NCI-H1092 (cell line): Measurements from ENCODE around the gene BICDL1.

Experiments used
- DNase-seq: peaks from one replicate; lab custom pipeline; 2025; lab: John Stamatoyannopoulos, UW

BICDL1 gene

DNA sequence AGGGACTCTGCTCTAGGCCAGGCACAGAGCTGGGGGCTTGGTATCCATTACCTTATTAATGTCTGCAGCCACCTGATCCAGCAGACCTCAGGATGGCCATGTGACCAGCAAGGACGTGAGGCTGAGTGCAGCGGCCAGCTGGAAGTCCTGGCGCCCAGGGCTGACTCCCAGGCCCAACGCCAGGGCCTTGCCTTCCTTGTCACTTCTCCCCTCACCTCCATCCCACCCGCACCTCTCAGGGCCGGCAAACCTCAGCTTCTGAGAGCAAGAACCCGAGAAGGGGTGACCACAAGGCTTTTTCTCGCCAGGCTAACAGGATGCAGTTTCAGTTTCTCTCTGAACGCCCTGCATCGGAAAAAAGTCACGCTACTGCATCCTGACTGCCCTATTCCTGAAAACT, 112.1 kb downstream of the BICDL1 start:
- DNase-seq: no peak

DNA sequence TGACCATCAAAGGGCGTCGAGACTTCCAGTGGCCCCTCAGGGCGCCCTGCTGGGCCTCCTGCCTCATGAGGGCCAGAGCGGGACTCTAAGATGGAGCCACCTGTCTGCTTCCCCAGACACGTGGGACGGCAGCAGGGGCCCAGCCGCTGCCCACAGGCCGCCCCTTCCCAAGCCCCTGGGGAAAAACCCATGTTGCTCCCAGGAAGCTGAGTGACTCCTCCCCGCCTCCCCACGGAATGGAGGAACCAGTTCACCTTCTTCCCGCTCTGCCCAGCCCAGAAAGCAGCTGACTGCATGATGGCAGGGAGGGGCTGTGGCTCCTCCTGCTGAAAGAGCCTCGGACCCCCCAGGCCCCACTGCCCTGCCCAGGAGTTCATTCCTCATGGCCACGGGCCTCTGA, 112.6 kb downstream of the BICDL1 start:
- no peak for DNase-seq

DNA sequence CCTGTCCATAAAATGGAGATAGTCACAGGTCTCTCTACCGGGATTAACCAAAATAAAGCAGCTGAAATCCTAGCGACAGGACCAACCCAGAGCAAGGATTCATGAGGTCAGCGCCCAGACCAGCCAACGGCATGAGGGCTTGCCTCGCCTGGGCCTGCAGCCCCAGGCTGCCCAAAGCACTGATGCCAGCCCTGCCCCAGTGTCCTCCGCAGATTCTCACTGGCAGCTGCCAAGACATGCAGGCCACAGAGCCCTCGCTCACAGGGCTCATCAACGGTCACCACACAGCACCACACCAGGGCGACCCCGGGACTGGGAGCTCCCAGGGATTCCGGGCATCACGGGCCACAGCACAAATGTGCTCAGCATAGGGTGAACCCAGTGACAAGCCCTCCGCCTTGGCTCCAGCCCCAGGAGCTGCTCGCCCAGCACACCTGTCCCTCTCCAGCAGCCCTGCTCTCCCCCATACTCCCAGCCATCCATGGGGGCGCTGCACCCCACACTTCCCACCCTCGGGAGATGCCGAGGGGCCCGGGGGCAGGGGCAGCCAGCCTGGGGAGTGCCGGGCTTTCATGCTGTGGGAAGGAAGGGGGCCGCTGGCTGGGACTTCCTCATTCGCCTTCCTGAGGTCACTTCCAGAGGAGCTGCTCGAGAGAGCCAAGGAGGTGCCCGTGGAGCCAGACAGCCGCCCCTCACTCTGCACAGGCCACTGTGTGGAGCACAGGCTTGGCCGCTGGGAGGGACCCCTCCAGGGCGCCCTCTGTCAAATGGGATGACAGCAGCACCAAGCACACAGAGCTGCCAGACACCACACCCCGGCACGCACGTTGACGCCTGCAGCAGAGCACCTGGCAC, 113.4 kb downstream of the BICDL1 start:
- no peak for DNase-seq

DNA sequence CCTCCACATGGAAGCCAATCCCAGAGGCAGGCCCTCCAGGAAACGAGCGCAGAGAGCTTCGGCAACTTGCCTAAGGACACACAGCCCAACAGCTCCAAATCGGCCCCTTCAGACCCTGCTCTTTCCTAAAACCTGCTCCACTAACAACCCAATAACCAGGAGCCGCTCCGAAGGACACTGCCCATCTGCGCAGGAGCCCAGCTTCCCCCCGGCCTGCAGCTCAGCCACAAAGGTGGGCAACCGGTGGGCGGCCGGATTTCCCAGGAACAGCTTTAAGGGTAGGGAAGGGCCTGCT, 114.0 kb downstream of the BICDL1 start:
- DNase-seq: no peak

DNA sequence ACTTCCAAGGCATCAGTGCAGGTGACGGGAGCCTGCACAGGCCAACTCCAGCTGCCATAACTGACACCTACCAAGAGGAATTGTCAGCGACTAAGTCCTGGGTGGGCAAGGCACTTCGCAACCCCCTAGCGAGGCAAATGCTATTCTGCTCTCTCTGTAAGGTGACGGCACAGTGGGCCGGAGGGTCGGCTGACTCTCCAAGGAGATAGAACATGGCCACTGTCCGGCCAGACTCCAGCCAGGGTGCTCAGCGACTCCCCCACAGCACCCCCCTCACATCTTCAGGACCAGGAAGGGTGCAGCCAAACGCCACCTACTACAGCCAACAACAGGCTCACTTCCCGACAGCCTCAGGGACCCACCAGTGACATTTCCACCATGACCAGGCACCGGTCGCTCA, 114.3 kb downstream of the BICDL1 start:
- no peak for DNase-seq

DNA sequence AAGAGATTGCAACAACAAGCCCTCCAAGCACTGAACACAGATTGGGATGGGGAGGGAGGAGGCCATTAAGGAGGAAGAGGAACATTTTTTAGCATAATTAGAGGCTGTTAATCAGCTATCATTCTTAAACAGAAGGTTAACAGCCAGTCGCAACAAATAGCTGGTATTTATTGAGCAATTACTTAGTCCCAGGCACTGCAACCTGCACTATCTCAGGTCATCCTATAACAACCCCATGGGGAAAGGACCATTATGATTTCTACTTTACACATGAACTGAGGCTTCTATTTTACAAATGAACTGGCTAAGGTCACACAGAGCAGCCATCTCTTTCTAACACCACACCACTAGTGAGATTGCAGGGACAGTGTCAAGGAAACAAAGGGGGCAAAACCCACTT, 117.1 kb downstream of the BICDL1 start:
- no peak for DNase-seq

DNA sequence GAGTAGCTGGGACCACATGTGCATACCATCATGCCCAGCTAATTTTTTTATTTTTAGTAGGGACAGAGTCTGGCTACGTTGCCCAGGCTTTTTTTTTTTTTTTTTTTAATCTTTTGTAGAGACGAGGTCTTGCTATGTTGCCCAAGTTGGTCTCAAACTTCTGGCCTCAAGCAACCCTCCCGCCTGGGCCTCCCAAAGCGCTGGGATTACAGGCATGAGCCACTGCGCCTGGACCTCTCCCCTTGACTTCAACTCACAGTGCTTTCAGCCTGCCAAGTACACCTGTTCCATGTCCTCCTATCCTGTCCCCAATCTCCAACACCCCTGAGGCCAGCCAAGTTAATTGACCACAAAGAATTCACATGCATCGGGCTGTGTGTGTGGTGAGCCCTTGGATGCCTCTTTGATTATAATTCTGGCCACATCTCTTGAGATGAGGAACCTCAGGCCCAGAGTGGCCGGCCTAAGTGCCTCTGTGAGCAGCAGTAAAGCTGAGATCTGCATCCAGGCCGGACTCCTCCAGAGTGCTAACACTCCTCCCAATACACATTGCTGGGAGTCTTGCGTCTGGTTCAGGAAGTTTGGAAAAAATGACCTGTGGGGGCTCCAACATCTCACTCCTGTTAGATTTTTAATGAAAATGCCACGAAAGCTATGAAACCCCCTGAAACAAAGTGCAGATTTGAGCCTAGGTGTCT, 120.7 kb downstream of the BICDL1 start:
- no peak for DNase-seq

DNA sequence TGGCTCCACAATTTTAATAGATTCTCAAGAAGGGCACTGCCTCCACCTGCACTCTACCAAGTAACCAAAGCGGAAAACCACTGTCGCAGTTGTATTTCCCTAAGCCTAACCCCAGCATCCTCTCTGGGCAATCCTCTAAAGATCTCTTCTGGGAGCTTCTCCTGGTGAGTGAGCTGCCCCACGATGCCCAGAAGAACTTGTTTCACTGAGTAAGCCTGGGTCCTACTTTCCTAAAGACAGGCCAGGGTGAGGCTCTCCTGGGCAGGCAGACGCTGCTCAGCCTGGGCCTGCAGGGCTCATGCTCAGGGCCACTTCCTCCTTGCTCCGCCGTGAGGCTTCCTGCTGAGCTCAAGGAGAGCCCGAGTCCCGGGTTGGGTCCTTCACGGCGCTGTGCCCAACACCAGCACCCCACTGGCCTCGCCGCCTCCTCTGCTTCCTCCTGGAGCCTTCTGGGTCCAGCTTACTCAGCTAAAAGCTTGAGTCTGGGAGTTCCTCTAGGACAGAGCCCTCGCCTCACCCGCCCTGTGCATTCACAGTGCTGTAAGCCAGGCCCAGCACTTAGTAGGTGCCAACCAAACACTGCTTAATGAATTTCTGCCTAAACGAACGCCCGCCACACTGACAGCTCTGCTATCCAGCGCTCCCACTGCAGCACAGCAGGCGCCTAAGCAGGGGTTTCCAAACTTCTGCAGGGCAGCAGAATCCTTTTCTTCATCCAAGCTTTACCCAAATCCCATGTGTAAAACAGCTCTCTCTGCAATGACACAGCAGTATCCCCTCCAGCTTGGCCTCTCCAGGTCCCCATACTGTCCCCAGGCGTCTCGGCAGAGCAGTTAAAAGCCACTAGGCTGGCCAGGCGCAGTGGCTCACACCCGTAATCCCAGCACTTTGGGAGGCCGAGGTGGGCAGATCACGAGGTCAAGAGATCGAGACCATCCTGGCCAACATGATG, 121.8 kb downstream of the BICDL1 start:
- DNase-seq: no peak

DNA sequence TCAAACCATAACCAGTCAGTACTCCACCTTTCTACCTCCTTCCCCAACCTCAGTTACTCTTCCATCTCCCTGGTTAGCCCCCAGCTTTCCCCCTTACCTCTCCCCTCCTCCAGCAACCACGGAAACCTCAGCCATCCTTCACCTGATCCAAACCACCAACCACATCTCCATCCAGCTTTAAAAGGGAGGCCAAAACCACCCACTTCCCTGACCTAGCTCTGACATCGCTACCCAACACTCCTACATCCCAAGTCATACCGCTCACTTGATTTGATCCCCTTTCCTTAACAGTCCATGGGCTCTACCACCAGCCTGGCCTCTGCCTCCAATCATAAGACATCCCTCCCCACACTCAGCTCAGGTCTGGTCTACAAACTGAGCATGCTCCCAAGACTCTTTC, 126.0 kb downstream of the BICDL1 start:
- DNase-seq: no peak

DNA sequence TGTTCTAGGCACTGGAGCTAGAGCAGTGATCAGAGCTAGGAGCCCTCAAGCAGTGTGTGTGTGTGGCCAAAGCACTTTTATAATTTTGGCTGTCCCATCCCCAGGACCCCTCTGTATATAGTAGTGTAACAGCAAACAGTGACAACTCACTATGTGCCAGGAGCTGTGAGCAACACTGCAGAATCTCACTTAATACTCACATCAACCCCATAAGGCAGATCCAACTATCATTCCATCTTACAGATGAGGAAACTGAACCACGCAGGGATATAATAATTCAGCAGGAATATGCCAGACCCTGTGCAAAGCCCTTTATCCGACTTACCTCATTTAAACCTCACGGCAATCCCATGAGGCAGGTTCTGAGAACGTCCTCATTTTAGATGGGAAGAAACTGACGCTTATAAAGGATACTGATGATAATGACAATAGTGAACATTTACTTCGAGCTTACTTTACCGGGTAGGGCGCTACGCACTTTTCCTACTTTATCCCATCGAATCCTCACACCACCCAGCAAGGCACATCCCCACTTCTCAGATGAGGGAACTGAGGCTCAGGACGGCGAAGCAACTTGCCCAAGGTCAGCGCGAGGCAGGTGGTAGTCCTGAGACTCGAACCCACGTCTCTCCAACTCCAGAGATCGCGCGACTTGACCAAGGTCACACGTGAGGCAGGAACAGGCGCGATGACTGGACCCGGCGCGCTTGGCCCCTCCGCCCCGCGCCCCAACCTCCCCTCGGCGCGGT, 126.8 kb downstream of the BICDL1 start:
- DNase-seq: no peak

DNA sequence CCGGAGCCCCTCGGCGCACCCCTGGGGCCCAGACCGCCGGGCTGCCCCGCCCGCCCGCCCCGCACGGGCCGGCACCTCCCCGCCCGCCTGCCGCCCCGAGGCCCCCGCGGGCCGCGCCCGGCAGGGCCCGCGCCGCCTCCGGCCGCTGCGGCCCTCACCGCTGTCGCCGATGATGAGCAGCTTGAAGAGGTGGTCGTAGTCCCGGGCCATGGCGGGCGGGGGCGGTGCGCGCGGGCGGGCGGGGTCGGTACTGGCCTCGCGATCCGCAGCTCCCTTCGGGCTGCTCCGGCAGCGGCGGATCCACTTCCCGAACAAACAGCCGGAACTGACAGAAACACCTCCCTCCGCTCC, 127.4 kb downstream of the BICDL1 start, which contains the start of gene RAB35:
RAB35 (minus strand) TSS at position 313 of the 351 bp plus-strand sequence; CDS start at position 210, 103 bp downstream.
- no peak for DNase-seq

DNA sequence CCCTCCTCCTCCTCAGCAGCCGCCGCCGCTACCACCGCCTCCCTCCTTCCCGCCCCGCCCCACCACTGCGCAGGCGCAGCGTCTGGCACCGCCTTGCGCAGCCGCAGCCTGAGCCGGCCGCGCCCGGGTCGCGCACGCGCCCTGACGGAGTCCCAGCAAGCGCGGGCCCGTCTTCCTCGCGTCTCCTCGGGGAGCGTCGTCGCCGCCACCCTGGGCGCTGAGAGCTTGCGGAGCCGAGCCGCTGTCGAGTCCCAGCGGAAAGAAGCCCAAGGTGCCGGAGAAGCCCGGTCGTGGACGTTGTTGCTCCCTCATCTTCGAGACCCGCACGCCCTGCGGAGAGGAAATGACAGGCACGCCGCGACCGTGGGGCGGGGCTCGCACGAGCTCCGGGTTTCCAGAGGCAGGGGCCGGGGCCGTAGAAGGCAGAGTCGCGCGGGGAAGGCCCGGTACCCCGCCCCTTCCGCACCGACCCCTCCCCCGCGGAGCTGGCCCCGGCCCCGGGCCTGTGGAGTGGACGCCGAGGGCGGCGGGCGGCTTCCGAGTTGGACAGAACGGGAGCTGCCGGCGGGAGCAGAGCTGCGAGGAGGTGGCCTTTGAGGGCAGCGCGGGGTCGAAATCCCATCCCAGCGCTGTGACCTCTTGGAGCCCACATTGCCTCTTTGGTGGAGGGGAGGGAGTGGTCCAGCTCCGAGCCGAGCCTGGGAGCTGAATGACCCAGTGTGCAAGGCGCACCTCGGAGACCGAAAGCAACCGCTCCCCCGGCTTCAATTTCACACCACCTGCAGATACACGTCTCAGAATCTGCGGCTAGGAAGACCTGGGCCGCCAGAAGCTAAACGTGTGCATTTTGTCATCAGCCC, 128.0 kb downstream of the BICDL1 start:
- DNase-seq: peak; percentile 83

DNA sequence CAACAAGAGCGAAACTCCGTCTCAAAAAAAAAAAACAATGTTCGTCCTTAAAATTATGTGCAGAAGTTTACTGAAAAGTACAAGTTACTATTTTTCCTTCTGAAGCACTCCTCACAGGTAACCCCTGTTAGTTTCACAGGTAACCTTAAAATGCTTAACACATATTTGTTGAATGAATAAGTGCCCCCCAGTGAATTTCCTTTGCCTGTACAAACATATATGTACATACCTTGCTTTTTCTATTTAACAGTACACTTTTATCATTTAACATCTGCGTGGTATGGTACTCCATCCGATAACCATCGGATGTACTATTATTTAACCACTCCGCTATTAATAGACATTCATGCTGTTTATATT, 128.9 kb downstream of the BICDL1 start:
- DNase-seq: no peak

DNA sequence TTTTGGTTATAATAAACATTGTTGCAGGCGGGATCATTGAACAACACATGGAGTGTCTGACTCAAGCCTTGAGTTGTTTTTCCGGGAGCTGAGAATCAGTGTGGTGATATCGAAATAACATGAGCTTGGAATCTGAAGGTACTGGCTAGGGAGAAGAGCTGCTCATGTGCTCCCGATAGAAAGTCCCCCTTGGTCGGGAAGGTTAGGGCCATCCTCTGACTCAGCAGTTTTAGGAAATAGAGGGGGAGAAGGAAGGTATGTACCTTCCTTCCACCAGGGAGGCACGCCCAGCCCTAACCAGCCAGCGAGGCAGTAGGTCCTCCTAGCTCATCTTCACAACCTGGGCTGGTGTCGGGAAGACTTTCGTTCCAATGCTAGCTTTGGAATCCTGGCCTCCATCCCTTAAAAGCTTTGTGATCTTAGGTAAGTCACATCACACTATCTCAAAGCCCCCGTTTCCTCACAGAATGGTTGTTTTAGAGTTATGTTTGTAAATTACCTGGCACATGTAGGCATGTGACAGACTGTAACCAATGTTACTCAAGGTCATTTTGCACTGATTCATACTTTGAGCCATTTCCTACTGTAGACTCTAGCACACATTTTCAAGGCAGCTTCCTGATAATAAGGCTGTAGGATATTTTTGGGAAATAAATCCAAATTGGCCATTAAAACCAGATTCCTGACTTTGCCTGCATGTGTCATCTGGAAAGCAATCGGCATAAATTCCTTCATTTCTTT, 129.5 kb downstream of the BICDL1 start:
- DNase-seq: no peak

DNA sequence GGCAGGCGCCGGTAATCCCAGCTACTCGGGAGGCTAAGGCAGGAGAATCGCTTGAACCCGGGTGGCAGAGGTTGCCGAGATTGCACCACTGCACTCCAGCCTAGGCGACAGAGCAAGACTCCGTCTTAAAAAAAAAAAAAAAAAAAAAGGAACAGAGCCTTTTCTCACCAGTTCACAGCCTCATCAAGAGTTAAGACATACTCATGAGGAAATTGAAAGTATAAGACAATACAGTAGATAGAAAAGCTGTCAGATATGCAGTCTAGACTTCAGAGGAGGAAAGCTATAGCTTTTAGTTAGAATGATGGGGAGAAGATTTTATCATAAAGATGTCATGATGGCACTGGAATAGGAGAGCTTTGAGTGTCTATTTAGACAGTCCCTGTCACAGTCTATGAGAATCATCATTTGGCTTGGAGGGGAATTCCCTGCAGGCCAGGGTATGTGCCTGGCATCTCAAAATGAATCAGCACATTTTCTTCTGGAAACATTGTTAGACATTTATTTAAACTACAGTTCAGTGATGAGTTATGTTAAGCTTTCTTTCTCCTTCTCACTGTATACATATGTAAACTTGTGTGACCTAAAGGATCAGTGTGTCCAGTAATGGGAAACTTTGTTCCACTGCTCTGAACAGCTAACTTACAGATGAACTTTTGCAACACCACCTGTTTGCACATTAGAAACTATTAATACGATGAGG, 130.4 kb downstream of the BICDL1 start:
- DNase-seq: no peak

DNA sequence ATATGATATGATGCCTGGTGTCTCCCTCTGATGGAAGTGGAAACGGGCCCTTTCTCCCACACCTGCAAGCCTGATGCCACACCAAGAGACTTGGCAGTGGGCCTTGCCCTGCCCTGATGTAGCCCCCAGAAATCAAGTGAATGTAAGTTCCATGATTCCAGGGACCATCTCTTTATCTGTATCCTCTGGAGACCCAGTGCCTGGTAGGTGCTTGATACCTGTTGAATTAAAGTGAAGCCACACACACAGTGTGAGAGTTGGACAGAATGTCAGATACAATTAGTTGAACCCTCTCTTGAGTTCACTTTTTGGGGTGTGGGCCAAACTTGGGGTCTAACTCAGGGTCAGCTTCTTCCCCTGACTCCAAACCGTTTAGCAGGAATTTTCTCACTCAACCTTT, 132.3 kb downstream of the BICDL1 start:
- DNase-seq: no peak

DNA sequence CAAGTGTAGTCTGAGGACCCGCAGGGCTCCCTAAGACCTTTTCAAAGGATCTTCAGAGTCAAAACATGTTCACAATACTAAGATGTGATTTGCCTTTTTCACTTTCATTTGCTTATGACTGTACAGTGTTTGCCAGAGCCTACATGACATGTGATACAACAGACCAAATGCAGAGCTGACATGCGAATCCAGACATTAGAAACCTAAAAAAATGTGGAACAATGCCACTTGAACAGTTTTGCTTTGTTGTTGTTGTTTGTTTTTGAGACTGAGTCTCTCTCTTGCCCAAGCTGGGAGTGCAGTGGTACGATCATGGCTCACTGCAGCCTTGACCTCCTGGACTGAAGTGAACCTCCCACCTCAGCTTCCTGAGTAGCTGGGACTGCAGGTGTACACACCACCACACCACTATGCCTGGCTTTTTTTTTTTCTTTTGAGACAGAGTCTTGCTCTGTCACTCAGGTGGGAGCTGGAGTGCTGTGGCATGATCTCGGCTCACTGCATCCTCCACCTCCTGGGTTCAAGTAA, 132.8 kb downstream of the BICDL1 start:
- no peak for DNase-seq

DNA sequence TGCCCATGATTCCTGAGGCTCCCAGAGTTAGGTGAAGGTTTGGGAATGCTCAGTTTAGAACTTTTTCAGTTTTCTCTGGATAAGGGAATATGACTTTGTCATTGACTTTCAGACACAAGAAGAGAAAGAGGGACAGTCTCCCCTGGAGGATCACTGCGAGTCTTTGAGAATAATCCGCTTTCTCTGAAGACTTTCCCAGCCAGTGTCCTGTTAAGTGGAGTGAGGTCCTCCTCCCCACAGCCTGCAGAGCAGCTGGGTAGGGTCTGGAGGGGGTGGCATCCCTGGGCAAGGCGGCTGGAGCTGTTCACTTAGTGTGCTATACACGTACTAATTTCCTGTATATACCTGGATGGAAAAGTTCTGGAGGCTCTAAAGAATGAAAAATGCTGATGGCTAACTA, 136.0 kb downstream of the BICDL1 start:
- DNase-seq: no peak
